ENCODE results near the gene ZNF689. TPM values are rescaled to one million over a fixed set of nuclear protein-coding genes. Genes with fewer than 3 reads are reported as not detected.

Gene ZNF689
- total and polyA plus RNA-seq, 2 of the 13 experiments (the other 11 are each of a cell fraction or from before 2014, with no cell fraction given), result 9.7 to 19.5 TPM

DNA sequence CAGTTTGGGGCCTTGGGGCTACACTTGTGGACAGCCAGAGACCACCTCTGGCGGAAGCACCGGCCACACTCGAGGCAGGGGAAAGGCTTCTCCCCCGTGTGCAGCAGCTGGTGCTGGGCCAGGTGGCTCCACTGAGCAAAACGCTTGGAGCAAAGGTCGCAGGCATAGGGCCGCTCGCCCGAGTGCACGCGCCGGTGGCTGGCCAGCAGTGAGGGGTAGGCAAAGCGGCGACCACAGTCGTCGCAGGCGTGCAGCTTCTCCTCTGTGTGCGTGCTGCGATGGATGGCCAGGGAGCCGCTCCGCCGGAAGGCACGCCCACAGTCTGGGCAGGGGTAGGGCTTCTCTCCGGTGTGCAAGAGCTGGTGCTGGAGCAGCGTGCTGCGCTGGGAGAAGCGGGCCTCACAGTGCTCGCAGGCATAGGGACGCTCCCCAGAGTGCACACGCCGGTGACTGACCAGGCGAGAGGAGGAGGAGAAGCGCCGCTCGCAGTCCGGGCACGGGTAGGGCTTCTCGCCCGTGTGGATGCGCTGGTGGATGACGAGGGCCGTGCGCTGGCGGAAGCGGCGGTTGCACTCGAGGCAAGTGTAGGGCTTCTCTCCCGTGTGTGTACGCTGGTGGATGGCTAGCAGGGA lies 5.8 kb downstream of the ZNF689 start (continued):
- TF ChIP-seq, protein P1, sequence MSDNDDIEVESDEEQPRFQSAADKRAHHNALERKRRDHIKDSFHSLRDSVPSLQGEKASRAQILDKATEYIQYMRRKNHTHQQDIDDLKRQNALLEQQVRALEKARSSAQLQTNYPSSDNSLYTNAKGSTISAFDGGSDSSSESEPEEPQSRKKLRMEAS (IDR thresholded peaks at IDR 0.05), result peak; percentile 29; the same call in 1 of the 2 replicates
- TF ChIP-seq, protein P2, sequence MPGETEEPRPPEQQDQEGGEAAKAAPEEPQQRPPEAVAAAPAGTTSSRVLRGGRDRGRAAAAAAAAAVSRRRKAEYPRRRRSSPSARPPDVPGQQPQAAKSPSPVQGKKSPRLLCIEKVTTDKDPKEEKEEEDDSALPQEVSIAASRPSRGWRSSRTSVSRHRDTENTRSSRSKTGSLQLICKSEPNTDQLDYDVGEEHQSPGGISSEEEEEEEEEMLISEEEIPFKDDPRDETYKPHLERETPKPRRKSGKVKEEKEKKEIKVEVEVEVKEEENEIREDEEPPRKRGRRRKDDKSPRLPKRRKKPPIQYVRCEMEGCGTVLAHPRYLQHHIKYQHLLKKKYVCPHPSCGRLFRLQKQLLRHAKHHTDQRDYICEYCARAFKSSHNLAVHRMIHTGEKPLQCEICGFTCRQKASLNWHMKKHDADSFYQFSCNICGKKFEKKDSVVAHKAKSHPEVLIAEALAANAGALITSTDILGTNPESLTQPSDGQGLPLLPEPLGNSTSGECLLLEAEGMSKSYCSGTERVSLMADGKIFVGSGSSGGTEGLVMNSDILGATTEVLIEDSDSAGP (CRISPR knock-in tag; IDR thresholded peaks at IDR 0.05; ENCODE audit: borderline replicate concordance), result peak; percentile 50
- TF ChIP-seq, protein P3, sequence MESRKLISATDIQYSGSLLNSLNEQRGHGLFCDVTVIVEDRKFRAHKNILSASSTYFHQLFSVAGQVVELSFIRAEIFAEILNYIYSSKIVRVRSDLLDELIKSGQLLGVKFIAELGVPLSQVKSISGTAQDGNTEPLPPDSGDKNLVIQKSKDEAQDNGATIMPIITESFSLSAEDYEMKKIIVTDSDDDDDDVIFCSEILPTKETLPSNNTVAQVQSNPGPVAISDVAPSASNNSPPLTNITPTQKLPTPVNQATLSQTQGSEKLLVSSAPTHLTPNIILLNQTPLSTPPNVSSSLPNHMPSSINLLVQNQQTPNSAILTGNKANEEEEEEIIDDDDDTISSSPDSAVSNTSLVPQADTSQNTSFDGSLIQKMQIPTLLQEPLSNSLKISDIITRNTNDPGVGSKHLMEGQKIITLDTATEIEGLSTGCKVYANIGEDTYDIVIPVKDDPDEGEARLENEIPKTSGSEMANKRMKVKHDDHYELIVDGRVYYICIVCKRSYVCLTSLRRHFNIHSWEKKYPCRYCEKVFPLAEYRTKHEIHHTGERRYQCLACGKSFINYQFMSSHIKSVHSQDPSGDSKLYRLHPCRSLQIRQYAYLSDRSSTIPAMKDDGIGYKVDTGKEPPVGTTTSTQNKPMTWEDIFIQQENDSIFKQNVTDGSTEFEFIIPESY (CRISPR knock-in tag; IDR thresholded peaks at IDR 0.05), result 0 out of 2 replicates have a peak, but pooled peaks have one; percentile 8
- TF ChIP-seq AGO2 (optimal IDR thresholded peaks at IDR 0.05; ENCODE audit: low read depth, low read length) (peak; percentile 90), ZNF605 (CRISPR knock-in tag; IDR thresholded peaks at IDR 0.05) (0 out of 2 replicates have a peak, but pooled peaks have one; percentile 9), POLR2A (IDR thresholded peaks at IDR 0.05; ENCODE audit: insufficient read depth in 1 of 2, low read depth in 2 of 2, low read length in 2 of 2) (0 out of 4 replicates have a peak, but pooled peaks of 1 of the 2 experiments have one; percentile 10), HOXA3 (CRISPR knock-in tag; IDR thresholded peaks at IDR 0.05) (peak; percentile 73), MYNN (CRISPR knock-in tag; IDR thresholded peaks at IDR 0.05; ENCODE audit: low read depth) (no peak), POGZ (CRISPR knock-in tag; IDR thresholded peaks at IDR 0.05) (0 out of 2 replicates have a peak, but pooled peaks have one; percentile 26), ESRRA (CRISPR knock-in tag; IDR thresholded peaks at IDR 0.05; ENCODE audit: low read depth) (no peak), ZBTB38 (CRISPR knock-in tag; IDR thresholded peaks at IDR 0.05) (peak; percentile 96), HNF4G (IDR thresholded peaks at IDR 0.05; ENCODE audit: borderline replicate concordance, low read depth, low read length) (peak; percentile 29), HNF4G (CRISPR knock-in tag; IDR thresholded peaks at IDR 0.05; ENCODE audit: borderline replicate concordance, low read depth) (no peak), NFRKB (IDR thresholded peaks at IDR 0.05) (no peak), RBFOX2 (IDR thresholded peaks at IDR 0.05; ENCODE audit: low read depth, low read length) (peak; percentile 79), ZC3H13 (CRISPR knock-in tag; IDR thresholded peaks at IDR 0.05) (peak; percentile 91)
- TF ChIP-seq, protein P4, sequence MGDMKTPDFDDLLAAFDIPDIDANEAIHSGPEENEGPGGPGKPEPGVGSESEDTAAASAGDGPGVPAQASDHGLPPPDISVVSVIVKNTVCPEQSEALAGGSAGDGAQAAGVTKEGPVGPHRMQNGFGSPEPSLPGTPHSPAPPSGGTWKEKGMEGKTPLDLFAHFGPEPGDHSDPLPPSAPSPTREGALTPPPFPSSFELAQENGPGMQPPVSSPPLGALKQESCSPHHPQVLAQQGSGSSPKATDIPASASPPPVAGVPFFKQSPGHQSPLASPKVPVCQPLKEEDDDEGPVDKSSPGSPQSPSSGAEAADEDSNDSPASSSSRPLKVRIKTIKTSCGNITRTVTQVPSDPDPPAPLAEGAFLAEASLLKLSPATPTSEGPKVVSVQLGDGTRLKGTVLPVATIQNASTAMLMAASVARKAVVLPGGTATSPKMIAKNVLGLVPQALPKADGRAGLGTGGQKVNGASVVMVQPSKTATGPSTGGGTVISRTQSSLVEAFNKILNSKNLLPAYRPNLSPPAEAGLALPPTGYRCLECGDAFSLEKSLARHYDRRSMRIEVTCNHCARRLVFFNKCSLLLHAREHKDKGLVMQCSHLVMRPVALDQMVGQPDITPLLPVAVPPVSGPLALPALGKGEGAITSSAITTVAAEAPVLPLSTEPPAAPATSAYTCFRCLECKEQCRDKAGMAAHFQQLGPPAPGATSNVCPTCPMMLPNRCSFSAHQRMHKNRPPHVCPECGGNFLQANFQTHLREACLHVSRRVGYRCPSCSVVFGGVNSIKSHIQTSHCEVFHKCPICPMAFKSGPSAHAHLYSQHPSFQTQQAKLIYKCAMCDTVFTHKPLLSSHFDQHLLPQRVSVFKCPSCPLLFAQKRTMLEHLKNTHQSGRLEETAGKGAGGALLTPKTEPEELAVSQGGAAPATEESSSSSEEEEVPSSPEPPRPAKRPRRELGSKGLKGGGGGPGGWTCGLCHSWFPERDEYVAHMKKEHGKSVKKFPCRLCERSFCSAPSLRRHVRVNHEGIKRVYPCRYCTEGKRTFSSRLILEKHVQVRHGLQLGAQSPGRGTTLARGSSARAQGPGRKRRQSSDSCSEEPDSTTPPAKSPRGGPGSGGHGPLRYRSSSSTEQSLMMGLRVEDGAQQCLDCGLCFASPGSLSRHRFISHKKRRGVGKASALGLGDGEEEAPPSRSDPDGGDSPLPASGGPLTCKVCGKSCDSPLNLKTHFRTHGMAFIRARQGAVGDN (CRISPR knock-in tag; IDR thresholded peaks at IDR 0.05), result peak; percentile 46; the same call in 1 of the 2 replicates
- TF ChIP-seq, protein P5, sequence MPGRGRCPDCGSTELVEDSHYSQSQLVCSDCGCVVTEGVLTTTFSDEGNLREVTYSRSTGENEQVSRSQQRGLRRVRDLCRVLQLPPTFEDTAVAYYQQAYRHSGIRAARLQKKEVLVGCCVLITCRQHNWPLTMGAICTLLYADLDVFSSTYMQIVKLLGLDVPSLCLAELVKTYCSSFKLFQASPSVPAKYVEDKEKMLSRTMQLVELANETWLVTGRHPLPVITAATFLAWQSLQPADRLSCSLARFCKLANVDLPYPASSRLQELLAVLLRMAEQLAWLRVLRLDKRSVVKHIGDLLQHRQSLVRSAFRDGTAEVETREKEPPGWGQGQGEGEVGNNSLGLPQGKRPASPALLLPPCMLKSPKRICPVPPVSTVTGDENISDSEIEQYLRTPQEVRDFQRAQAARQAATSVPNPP (CRISPR knock-in tag; IDR thresholded peaks at IDR 0.05), result no peak
- TF ChIP-seq, protein P6, sequence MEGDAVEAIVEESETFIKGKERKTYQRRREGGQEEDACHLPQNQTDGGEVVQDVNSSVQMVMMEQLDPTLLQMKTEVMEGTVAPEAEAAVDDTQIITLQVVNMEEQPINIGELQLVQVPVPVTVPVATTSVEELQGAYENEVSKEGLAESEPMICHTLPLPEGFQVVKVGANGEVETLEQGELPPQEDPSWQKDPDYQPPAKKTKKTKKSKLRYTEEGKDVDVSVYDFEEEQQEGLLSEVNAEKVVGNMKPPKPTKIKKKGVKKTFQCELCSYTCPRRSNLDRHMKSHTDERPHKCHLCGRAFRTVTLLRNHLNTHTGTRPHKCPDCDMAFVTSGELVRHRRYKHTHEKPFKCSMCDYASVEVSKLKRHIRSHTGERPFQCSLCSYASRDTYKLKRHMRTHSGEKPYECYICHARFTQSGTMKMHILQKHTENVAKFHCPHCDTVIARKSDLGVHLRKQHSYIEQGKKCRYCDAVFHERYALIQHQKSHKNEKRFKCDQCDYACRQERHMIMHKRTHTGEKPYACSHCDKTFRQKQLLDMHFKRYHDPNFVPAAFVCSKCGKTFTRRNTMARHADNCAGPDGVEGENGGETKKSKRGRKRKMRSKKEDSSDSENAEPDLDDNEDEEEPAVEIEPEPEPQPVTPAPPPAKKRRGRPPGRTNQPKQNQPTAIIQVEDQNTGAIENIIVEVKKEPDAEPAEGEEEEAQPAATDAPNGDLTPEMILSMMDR (CRISPR knock-in tag; IDR thresholded peaks at IDR 0.05), result peak; percentile 40

Data from HepG2 (cell line).